ENCODE measurements around the gene KCNN4.
"Not testable (repeated sequence)": the region's sequence is repeated elsewhere in the genome, so short reads cannot be mapped to it uniquely, and the experiment has no call there.

KCNN4 gene

GRCh38 chr19:43774103-43774939 is 6.5 kb downstream of the KCNN4 start:
- no peak for DNase-seq (ENCODE audit: low read depth in 2 of 2)

GRCh38 chr19:43773725-43774102 is 7.1 kb downstream of the KCNN4 start:
- DNase-seq (ENCODE audit: low read depth in 2 of 2) = no peak

- DNase-seq (ENCODE audit: low read depth in 2 of 2) = no peak
Measured at GRCh38 chr19:43769256-43769655, 11.5 kb downstream of the KCNN4 start.

GRCh38 chr19:43768273-43769050 is 12.3 kb downstream of the KCNN4 start:
- no peak for DNase-seq (ENCODE audit: low read depth in 2 of 2)

- DNase-seq (ENCODE audit: low read depth in 2 of 2) = no peak
Measured at GRCh38 chr19:43767818-43768217, 13.0 kb downstream of the KCNN4 start.

GRCh38 chr19:43767316-43767715 is 13.5 kb downstream of the KCNN4 start:
- no peak for DNase-seq (ENCODE audit: low read depth in 2 of 2)

GRCh38 chr19:43766755-43767043 is 14.1 kb downstream of the KCNN4 start:
- no peak for DNase-seq (ENCODE audit: low read depth in 2 of 2)

GRCh38 chr19:43765109-43765876 is 15.5 kb downstream of the KCNN4 start:
- DNase-seq (ENCODE audit: low read depth in 2 of 2) = peak; percentile 51 to 74

- not testable (repeated sequence) for DNase-seq (ENCODE audit: low read depth in 2 of 2)
Measured at GRCh38 chr19:43764684-43765083, 16.1 kb downstream of the KCNN4 start.

- DNase-seq (ENCODE audit: low read depth in 2 of 2) = no peak
Measured at GRCh38 chr19:43763473-43763939, 17.3 kb downstream of the KCNN4 start.

GRCh38 chr19:43762814-43763213 is 18.0 kb downstream of the KCNN4 start:
- DNase-seq (ENCODE audit: low read depth in 2 of 2) = no peak

GRCh38 chr19:43760941-43761340 is 19.8 kb downstream of the KCNN4 start:
- DNase-seq (ENCODE audit: low read depth in 2 of 2) = no peak

GRCh38 chr19:43759515-43759914 is 21.3 kb downstream of the KCNN4 start:
- no peak for DNase-seq (ENCODE audit: low read depth in 2 of 2)

- DNase-seq (ENCODE audit: low read depth in 2 of 2) = peak; percentile 57 to 58
Measured at GRCh38 chr19:43755256-43755801, 25.4 kb downstream of the KCNN4 start.

- DNase-seq (ENCODE audit: low read depth in 2 of 2) = peak; percentile 95 to 96
Measured at GRCh38 chr19:43754503-43755255, 26.1 kb downstream of the KCNN4 start, which contains the start of gene SMG9. SMG9 (minus strand) TSS chr19:43754962; CDS start chr19:43750741, 4,221 bp downstream.

GRCh38 chr19:43754253-43754502 is 26.6 kb downstream of the KCNN4 start:
- no peak for DNase-seq (ENCODE audit: low read depth in 2 of 2)

- DNase-seq (ENCODE audit: low read depth in 2 of 2) = no peak
Measured at GRCh38 chr19:43752287-43752875, 28.4 kb downstream of the KCNN4 start.

GRCh38 chr19:43751466-43752220 is 29.1 kb downstream of the KCNN4 start:
- DNase-seq (ENCODE audit: low read depth in 2 of 2) = no peak

- DNase-seq (ENCODE audit: low read depth in 2 of 2) = no peak
Measured at GRCh38 chr19:43749898-43750297, 30.9 kb downstream of the KCNN4 start.

GRCh38 chr19:43749152-43749551 is 31.6 kb downstream of the KCNN4 start:
- no peak for DNase-seq (ENCODE audit: low read depth in 2 of 2)
